ENCODE data around the gene STEAP3.

The STEAP3 gene

GRCh38 chr2:119197529-119198239, 25.9 kb upstream of the STEAP3 start:
- TF ChIP-seq YY1 (IDR thresholded peaks at IDR 0.05; ENCODE audit: insufficient read depth, insufficient read length), result no peak
- TF ChIP-seq SUZ12 (IDR thresholded peaks at IDR 0.05; ENCODE audit: extremely low read depth, insufficient read depth, insufficient read length), result no peak
- no peak for TF ChIP-seq ZNF274 (IDR thresholded peaks at IDR 0.05; ENCODE audit: low read depth, low read length)
- no peaks in the 10 kb centered on the region for H3K9me3 ChIP-seq (ENCODE audit: insufficient read depth, low read length)
- H3K4me3 ChIP-seq (ENCODE audit: insufficient read length, low read depth), result no peak overlapping the region
- H3K36me3 ChIP-seq (ENCODE audit: insufficient read depth, insufficient read length, low read length), result no peaks in the 10 kb centered on the region
- H3K4me1 ChIP-seq (ENCODE audit: insufficient read depth, insufficient read length), result peaks cover 3% of the 10 kb centered on the region
- H3K9ac ChIP-seq (ENCODE audit: insufficient read length, low read depth), result no peak overlapping the region
- H3K27me3 ChIP-seq (ENCODE audit: insufficient read depth, insufficient read length), result peaks cover 3% of the 10 kb centered on the region
- no peak for DNase-seq (ENCODE audit: low read depth, low spot score)

- Histone ChIP-seq H3K36me3 (ENCODE audit: insufficient read depth, insufficient read length, low read length) (no peaks in the 10 kb centered on the region), H3K27me3 (ENCODE audit: insufficient read depth, insufficient read length) (peaks cover 3% of the 10 kb centered on the region), H3K4me1 (ENCODE audit: insufficient read depth, insufficient read length) (peaks cover 3% of the 10 kb centered on the region), H3K9ac (ENCODE audit: insufficient read length, low read depth) (no peak overlapping the region), H3K9me3 (ENCODE audit: insufficient read depth, low read length) (no peaks in the 10 kb centered on the region), H3K4me3 (ENCODE audit: insufficient read length, low read depth) (no peak overlapping the region)
- DNase-seq (ENCODE audit: low read depth, low spot score), result no peak
- TF ChIP-seq YY1 (IDR thresholded peaks at IDR 0.05; ENCODE audit: insufficient read depth, insufficient read length) (no peak), ZNF274 (IDR thresholded peaks at IDR 0.05; ENCODE audit: low read depth, low read length) (no peak), SUZ12 (IDR thresholded peaks at IDR 0.05; ENCODE audit: extremely low read depth, insufficient read depth, insufficient read length) (no peak)
Measured at GRCh38 chr2:119198240-119198840, 25.3 kb upstream of the STEAP3 start.

DNA sequence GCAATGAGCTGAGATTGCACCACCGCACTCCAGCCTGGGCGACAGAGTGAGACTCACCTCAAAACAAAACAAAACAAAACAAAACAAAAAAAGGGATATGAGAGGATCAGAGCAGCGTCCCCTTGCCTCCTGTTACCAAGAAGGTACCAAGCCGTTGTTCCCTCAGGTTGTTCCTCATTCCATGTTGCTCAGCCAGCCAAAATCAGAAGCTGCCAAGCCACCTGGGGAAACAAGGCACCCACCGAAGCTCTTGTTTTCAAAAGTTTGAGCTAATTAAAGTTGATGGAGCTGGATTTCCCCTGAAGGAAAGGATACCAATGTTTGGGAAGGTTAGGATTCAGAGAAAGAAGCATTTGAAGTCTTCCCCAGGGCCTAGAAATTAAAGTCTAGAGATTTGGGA, 21.8 kb upstream of the STEAP3 start:
- H3K27me3 ChIP-seq (ENCODE audit: insufficient read depth, insufficient read length), result no peaks in the 10 kb centered on the region
- peaks cover 6% of the 10 kb centered on the region for H3K4me1 ChIP-seq (ENCODE audit: insufficient read depth, insufficient read length)
- DNase-seq (ENCODE audit: low read depth, low spot score), result no peak
- H3K9me3 ChIP-seq (ENCODE audit: insufficient read depth, low read length), result no peaks in the 10 kb centered on the region
- no peak overlapping the region for H3K9ac ChIP-seq (ENCODE audit: insufficient read length, low read depth)
- H3K36me3 ChIP-seq (ENCODE audit: insufficient read depth, insufficient read length, low read length), result no peaks in the 10 kb centered on the region
- TF ChIP-seq YY1 (IDR thresholded peaks at IDR 0.05; ENCODE audit: insufficient read depth, insufficient read length) (no peak), ZNF274 (IDR thresholded peaks at IDR 0.05; ENCODE audit: low read depth, low read length) (no peak), SUZ12 (IDR thresholded peaks at IDR 0.05; ENCODE audit: extremely low read depth, insufficient read depth, insufficient read length) (no peak)
- H3K4me3 ChIP-seq (ENCODE audit: insufficient read length, low read depth), result no peak overlapping the region

DNA sequence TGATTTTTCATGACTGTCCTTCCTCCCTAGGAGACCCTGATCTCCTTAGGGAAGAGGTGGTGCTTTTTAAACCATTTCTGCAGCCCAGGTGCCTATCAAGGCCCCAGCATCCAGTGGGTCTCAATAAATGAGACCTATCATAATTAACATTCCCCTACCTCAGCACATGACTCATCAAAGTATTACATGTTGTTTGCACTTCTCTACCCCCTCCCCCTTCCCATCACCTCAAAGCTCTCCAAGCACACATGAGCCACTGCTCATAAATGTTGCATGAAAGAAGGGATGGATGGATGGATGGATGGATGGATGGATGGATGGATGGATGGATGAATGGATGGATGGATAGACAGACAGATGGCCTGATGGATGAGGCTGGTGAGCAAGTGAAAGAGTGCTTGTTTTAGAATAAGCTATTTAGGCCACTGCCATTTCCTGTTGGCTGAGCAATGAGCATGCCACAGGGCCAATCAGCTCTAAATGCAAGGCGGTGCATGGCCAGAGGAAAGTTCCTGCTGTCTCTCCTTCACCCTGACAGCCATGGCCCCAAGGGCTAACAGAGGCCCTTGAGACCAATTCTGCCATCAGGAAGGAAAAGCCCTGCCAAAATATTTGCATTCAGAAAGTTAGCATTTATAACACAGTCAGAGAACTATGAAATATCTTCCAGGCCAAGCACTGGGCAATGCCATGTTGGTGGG, 20.9 kb upstream of the STEAP3 start:
- no peak overlapping the region for H3K9ac ChIP-seq (ENCODE audit: insufficient read length, low read depth)
- H3K9me3 ChIP-seq (ENCODE audit: insufficient read depth, low read length), result no peaks in the 10 kb centered on the region
- H3K36me3 ChIP-seq (ENCODE audit: insufficient read depth, insufficient read length, low read length), result no peaks in the 10 kb centered on the region
- TF ChIP-seq YY1 (IDR thresholded peaks at IDR 0.05; ENCODE audit: insufficient read depth, insufficient read length), result no peak
- TF ChIP-seq SUZ12 (IDR thresholded peaks at IDR 0.05; ENCODE audit: extremely low read depth, insufficient read depth, insufficient read length), result no peak
- no peak for TF ChIP-seq ZNF274 (IDR thresholded peaks at IDR 0.05; ENCODE audit: low read depth, low read length)
- H3K27me3 ChIP-seq (ENCODE audit: insufficient read depth, insufficient read length), result no peaks in the 10 kb centered on the region
- H3K4me1 ChIP-seq (ENCODE audit: insufficient read depth, insufficient read length), result peaks cover 5% of the 10 kb centered on the region
- DNase-seq (ENCODE audit: low read depth, low spot score), result no peak
- no peak overlapping the region for H3K4me3 ChIP-seq (ENCODE audit: insufficient read length, low read depth)

DNA sequence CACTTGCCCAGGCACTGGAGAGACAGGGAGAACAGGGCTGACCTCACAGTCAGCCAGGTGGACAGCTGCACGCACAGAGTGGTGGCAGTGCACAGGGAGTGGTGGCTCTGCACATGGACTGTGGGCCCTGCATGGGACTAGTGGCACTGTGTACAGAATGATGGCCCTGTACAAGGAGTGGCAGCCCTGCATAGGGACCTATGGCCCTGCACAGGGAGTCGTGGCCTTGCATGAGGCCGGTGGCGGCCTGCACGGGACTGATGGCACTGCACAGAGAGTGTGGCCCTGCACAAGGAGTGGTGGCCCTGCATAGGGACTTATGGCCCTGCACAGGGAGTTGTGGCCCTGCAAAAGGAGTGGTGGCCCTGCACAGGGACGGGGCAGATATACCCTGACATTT, 19.1 kb upstream of the STEAP3 start:
- no peak for DNase-seq (ENCODE audit: low read depth, low spot score)
- TF ChIP-seq ZNF274 (IDR thresholded peaks at IDR 0.05; ENCODE audit: low read depth, low read length) (no peak), YY1 (IDR thresholded peaks at IDR 0.05; ENCODE audit: insufficient read depth, insufficient read length) (no peak), SUZ12 (IDR thresholded peaks at IDR 0.05; ENCODE audit: extremely low read depth, insufficient read depth, insufficient read length) (no peak)
- H3K4me1 ChIP-seq (ENCODE audit: insufficient read depth, insufficient read length), result peaks cover 2% of the 10 kb centered on the region
- H3K36me3 ChIP-seq (ENCODE audit: insufficient read depth, insufficient read length, low read length), result no peaks in the 10 kb centered on the region
- H3K27me3 ChIP-seq (ENCODE audit: insufficient read depth, insufficient read length), result no peaks in the 10 kb centered on the region
- H3K9ac ChIP-seq (ENCODE audit: insufficient read length, low read depth), result no peak overlapping the region
- H3K4me3 ChIP-seq (ENCODE audit: insufficient read length, low read depth), result no peak overlapping the region
- H3K9me3 ChIP-seq (ENCODE audit: insufficient read depth, low read length), result no peaks in the 10 kb centered on the region

DNA sequence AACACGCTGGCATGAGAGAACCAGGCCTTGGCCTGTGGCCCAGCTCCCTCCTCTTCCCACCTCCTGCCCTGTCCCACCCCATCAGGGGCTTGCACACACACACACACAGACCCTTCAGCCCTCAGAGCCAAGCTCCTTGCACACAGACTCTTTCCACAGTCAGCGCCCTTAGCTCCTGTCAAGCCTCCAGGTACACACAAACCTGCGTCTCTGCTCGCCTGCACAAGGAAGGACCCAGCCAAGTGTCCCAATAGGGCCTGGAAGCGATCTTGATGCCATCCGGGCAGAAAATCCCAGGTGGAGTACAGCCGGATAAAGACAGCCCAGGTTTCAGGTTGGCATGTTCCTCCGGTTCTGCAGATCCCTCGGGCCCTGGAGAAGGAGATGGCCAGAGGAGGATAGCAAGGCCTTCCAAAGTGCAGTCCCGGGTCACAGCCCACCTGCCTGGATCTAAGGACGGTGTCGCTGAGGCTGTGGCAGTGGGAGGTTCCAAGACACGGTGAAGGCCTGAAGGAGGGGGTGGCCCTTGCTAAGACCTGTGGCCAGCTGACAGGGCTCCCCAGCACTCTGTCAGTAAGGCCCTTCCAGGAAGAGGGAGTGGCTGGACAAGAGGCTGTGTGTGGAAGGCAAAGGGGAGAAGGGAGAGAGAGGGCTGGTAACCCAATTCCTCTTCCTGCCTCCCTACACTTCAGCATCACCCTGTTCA, 18.5 kb upstream of the STEAP3 start:
- Histone ChIP-seq H3K4me3 (ENCODE audit: insufficient read length, low read depth) (no peak overlapping the region), H3K27me3 (ENCODE audit: insufficient read depth, insufficient read length) (no peaks in the 10 kb centered on the region), H3K9me3 (ENCODE audit: insufficient read depth, low read length) (no peaks in the 10 kb centered on the region), H3K4me1 (ENCODE audit: insufficient read depth, insufficient read length) (peaks cover 5% of the 10 kb centered on the region), H3K9ac (ENCODE audit: insufficient read length, low read depth) (no peak overlapping the region), H3K36me3 (ENCODE audit: insufficient read depth, insufficient read length, low read length) (no peaks in the 10 kb centered on the region)
- TF ChIP-seq ZNF274 (IDR thresholded peaks at IDR 0.05; ENCODE audit: low read depth, low read length), result no peak
- no peak for TF ChIP-seq YY1 (IDR thresholded peaks at IDR 0.05; ENCODE audit: insufficient read depth, insufficient read length)
- TF ChIP-seq SUZ12 (IDR thresholded peaks at IDR 0.05; ENCODE audit: extremely low read depth, insufficient read depth, insufficient read length), result no peak
- no peak for DNase-seq (ENCODE audit: low read depth, low spot score)

All from NT2/D1 (cell line).